ENCODE results near the gene KIF26B.

Gene KIF26B

DNA sequence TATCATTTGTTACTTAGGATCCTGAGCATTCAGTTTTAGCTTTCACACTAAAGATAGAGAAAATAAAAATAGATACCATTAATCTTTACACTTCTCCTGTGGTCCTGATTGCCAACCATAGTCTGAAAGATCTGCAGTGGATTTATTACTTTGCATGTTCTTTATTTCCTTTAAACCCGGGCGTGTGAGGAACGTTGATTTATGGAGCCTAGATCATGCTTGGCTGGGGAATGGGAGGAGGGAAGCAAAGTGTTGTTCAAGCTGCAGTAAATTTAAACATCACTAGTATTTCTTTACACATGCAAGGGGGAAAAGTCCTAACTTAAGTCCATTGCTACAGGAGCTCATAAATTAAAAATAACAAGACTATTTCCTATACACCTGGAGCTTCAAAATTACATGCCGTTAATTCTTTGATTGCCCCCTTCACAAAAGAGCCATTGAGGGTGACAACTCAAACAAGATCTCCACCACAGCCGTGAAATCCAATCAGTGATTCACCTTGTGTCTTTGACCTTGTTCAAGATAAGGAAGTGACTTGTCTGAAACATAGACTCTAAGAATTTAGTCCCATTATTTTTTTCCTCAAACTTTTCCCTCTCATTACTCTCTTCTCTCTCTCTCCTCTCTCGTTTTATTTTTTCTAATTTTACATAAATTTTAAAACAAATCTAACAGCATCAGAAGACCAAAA, 282.7 kb downstream of the KIF26B start:
- no peak for FAIRE-seq

- FAIRE-seq = no peak
Observed at GRCh38 chr1:245440922-245441321, 286.1 kb downstream of the KIF26B start.

DNA sequence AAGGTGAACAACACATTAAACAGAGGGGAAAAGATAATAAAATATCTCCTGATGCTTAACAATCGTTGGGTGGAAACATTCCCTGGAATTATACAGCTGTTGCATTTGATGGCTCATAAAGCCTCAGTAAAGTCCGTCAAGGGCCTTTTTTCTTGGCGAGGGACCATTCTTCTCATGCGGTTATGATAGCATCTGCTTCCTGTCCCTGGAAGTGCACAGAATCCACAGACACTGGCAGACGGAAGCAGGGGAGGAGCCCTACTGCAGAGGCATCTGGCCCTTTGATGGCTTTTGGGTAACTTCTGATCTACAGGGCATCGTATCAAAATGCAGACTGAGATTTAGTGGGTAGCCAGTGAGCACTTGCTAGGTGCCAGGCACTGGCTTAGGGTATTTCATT, 286.9 kb downstream of the KIF26B start:
- no peak for FAIRE-seq

- FAIRE-seq = no peak
Observed at GRCh38 chr1:245444147-245444828, 289.5 kb downstream of the KIF26B start.

DNA sequence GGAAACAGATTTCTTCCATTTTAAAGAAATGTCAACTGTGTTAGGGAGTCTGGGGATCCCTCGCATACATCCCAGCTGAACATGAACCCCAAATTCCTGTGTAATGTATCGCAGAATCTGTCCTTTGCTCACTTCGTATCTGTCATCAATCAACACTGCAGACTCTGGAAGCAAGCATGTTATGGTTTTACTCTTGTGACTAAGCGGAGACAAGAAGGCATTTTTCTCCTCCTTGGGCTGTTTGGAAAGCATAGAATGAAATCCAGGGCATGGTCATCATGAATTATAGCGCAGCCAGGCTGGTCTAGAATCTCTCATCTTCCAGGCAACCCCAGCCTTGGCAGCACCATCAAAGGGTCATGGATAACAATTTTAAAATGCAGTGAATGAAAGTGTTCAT, 290.2 kb downstream of the KIF26B start:
- FAIRE-seq = no peak

DNA sequence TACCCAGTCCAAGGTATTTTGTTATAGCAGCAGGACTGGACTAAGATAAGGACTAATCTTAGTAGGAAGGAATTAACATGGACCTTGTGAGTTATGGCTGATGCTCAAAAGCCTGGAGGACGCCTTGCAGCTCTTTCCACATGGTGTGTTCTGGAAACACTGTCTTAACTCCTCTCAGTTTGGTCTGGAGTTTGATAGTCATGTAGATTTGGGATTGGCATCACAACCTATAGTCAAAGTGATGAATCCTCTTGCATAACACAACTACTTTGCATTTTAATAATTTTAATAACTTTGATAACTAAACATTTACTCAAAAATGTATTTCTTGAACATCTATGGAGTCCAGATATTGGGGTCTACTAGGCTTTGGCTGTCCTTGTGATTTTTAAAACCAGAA, 293.7 kb downstream of the KIF26B start:
- FAIRE-seq = no peak

DNA sequence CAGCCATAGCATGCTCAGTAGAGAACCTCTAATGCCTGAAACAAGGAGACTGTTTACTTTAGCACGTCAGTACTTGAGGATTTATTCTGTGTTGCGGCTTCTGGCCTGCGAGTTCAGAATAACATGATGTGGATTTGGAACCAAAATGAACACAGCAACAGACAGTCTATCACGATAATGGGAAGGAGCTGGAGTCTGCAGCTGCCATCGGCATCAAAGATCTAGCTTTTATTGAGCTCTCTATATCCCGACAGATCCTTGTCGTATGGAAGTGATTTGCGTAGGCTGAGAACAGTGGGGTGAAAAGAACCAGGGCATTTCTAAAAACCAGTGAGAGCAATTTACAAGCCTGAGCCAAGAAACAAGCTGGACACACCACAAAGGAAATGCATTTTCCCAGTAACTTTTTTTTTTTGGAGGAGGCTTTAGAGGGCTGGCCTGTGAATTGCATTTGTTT, 294.2 kb downstream of the KIF26B start:
- no peak for FAIRE-seq

DNA sequence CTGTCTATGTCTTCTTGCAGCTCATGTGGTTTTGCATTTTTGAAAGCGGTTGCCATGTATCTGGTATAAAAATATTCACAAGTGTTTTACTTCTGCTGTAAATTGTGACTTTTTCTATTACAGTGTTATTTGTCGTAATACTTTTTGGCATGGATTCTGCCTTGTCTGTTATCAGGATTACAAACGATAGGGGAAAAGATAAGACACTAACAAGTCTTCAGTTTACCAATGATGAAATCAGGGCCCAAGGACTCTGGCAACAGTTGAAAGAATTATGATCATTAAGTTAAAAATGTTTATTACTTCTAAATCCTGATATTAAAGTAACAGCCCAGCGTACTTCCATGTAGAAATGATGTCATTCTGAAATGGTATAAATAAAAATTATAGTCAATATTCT, 298.8 kb downstream of the KIF26B start:
- no peak for FAIRE-seq

- no peak for FAIRE-seq
Observed at GRCh38 chr1:245454051-245454450, 299.3 kb downstream of the KIF26B start.

DNA sequence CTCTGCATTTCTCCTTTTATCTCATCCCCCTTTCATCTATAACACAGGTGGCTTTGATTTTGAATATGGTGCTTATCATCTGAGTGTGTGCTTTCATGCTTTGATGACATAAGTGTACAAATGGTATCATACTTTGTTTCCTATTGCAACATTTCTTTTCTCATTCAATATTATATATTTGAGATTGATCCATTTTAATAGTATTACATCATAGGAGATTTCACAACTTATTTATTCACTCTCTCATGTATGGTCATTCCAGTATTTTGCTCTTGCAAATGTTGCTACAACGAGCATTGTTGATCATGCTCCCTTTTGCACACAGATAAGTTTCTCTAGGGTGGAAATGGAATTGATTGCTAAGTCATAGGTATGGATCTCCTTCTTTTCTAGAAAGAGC, 302.8 kb downstream of the KIF26B start:
- no peak for FAIRE-seq

GRCh38 chr1:245458234-245458633, 303.4 kb downstream of the KIF26B start:
- no peak for FAIRE-seq

DNA sequence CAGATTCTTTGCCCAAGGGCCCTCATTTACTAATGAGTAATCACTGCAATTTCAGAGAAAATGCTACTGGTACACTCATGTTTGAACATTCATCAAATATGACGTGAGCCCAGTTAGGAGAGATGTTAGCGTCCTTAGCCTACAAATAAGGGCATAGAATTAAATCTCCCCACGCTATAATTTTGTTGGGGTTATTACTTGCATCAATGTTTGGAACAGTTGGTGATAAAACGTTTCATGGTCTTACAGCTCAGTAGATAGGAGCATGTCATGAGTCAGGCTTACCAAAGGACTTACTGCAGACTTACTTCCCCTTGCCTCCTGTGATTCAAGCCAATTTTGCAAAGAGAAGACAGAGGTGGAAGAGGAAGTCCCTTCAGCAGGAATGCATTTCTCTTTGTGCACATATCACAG, 304.0 kb downstream of the KIF26B start:
- FAIRE-seq = no peak

GRCh38 chr1:245459621-245460020, 304.8 kb downstream of the KIF26B start:
- FAIRE-seq = no peak

DNA sequence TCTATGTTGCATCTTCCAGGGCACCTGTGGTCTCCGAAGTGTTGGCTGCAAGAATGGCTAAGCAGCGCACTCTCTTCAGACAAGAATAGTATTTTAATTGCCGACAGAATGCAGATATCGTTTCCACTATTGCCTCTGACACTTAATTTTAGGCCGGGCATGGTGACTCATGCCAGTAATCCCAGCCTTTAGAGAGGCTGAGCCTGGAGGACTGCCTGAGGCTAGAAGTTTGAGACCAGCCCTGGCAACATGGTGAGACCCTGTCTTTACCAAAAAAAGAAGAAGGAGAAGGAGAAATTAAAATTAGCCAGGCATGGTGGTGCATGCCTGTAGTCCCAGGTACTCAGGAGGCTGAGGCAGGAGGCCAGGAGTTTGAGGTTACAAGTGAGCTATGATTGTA, 306.9 kb downstream of the KIF26B start:
- no peak for FAIRE-seq

DNA sequence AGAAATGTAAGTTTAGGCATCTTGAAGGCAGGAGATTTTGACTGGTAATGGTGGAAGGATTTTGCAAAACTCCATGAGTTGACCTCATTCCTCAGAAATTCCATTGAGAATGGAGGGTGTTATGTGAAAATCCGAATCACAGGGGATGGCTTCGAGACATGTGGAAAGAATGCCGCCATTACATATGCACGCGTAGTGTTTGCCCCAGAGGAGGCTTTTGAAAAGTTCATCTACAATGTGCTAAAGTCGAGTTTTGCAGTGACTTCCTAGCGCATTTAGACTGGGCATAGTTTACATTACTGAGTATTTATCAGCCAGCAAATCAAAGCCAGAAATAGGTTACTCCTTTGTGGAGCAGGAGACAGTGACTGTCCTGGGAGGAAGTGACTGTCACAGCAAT, 307.4 kb downstream of the KIF26B start:
- no peak for FAIRE-seq

DNA sequence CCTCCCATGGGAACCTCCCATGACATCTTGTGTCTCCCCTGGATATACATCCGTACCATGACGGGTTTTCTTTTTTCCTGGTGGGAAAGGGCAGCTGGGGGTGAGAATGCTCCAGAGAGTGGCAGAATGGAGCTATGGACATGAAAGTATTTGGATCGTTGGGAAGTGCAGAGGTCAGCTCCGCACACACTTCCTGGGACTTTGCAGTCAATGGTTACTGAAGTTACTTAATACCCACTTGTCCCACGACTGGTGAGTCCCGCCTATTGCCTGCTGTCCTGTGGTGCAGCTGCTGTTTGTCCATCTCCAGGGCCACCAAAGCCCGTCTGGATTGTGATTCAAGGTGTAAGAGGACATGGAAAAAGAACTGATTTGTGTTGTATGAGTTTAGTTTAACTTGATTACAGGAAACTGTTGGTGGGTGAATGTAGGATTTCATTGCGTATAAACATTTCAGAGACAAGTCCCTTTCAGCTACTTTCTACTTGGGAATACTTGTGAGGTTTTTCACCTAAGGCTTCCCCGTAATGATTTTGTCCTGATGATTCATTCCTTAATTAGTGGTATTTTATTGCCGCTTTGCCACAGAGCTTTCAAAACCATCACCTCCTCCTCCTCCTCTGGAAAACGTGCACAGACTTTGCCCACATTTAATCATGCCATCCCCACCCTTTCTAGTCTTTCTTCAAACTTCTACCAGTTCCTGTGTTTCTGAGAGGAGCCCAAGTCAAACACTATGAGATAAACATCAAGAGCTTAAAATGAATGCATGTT, 308.8 kb downstream of the KIF26B start:
- FAIRE-seq = no peak

DNA sequence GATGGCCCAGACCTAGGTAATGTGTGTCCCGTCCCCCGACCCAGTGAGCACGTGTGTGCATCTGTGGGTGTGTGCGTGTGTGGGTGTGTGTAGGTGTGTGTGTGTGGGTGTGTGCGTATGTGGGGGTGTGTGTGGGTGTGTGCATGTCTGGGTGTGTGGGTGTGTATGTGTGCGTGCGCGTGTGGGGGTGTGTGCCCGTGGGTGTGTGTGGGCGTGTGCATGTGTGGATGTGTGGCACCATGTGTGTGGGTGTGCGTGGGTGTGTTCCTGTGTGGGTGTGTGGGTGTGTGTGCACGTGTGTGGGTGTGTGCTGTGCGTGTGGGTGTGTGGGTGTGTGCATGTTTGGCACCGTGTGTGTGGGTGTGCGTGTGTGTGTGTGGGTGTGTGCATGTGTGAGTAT, 309.5 kb downstream of the KIF26B start:
- no peak for FAIRE-seq

GRCh38 chr1:245465666-245466065, 310.9 kb downstream of the KIF26B start:
- no peak for FAIRE-seq

DNA sequence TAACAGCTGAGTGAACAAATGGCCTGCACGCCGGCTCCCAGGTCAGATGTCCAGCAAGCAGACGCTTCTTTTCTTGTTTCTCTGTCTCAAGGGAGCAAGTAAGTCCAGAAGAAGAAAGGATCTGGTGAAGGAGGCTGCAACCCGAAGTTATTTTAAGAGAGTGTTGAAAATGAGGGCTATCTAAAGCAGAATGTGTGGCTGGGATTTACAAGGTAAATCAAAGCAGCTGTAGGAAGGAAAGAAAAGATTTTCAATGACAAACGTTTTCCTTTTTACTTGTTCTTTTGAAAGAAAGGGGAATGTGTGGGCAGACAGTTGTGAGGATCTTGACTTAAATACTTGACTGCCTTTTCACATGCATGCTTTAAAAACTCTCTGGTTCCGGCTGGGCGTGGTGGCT, 311.5 kb downstream of the KIF26B start:
- FAIRE-seq = no peak

- FAIRE-seq = no peak
Observed at GRCh38 chr1:245467804-245468203, 313.0 kb downstream of the KIF26B start.

DNA sequence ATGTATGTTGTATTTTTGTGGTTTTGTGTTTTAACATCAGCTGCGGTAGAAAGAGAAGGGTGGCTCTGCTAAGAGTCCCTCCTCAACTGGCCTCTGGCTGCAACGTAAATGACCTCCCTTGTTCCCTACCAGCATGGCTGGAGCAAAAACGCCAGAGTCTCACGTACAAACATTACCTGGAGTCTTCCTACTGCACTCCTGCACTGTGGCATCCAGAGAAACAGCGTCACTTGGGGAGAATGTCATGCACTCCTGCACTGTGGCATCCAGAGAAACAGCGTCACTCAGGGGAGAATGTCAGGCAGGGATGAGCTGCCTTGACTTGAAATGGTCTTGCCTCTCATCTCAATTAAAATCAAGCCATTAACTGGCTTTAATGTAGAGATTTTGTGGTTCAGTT, 314.2 kb downstream of the KIF26B start:
- no peak for FAIRE-seq

GRCh38 chr1:245469734-245470133, 314.9 kb downstream of the KIF26B start:
- no peak for FAIRE-seq

DNA sequence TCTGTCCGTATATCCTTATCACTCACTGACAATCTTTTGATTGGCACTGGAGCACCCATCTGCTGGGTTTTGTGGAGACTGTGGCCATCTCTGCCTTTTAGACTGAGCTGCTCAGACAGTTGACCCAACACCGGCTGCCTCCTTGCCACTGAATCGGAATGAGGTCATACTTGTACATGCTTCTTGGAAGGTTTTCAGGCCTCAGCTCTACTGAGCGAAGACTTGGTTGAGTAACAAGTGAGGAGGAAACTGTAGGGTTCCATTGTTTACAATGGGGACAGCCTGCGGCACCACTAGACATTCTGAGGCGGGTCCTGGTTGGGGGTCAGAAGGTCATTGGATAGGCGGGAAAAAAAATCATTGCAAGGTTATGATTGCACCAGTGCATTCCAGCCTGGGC, 320.3 kb downstream of the KIF26B start:
- FAIRE-seq = no peak

GRCh38 chr1:245475961-245476516, 321.3 kb downstream of the KIF26B start:
- FAIRE-seq = no peak
